ENCODE data around the gene TENT5C.

Gene TENT5C

DNA sequence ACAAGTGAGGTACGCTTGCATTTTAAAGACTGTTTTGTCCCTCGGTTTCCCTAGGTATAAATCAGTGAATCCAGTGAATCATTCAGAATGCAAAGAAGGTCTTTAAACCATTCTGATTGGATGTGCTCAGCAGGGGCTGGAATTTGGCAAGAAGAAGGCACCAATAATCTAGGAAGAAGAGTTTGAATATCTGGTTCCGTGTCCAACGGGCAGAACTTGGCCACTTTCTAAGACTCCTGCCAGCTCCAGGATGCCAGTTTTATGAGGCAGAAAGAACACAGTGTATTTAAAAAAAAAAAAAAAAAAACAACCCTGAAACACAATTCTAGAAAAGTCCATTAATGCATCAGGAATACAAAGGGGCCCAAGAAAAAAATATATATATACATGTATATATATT is 3.0 kb upstream of the TENT5C start:
- no peak for TF ChIP-seq CTCF (IDR thresholded peaks at IDR 0.05; ENCODE audit: extremely low read depth, insufficient read depth, missing control alignments)
- in situ Hi-C loops (cut with MboI; ENCODE audit: low pct_unique_long_range_greater_than_20kb, low sequenced_read_pairs, unreplicated experiment): no loop called here
- DNase-seq (ENCODE audit: low spot score): no peak

DNA sequence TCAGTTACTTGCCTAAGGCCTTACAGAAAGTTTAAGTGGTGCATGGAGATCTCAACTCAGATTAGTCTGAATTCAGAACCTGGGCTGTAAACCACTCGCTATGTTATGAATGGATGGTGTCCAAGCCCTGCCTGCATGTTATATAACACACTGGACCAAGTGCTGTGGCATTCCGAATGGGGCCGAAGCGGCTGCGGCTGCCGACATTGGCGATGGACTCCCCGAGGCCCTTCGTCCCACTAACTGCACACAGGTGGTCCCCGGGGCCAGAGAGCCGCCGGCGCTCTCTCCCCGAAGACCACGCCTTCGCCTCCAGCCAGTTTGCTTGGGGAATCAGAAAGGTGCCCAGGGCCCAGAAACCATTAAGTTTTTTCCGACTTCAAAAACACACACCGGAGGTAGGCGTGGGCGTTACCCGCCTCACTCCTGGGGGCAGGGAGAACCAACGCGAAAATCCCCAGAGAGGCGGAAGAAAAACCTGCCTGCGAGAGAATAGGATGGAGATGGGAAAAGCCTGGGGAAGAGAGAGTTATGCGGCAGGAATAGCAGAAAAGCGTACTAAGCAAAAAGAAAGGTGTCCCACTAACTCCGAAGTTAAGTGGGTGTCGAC is 579 bp upstream of the TENT5C start:
- TF ChIP-seq CTCF (IDR thresholded peaks at IDR 0.05; ENCODE audit: extremely low read depth, insufficient read depth, missing control alignments): no peak
- peak; percentile 43 for DNase-seq (ENCODE audit: low spot score)
- in situ Hi-C loops (cut with MboI; ENCODE audit: low pct_unique_long_range_greater_than_20kb, low sequenced_read_pairs, unreplicated experiment): no loop called here

- TF ChIP-seq CTCF (IDR thresholded peaks at IDR 0.05; ENCODE audit: extremely low read depth, insufficient read depth, missing control alignments): no peak
- DNase-seq (ENCODE audit: low spot score): no peak
- in situ Hi-C loops (cut with MboI; ENCODE audit: low pct_unique_long_range_greater_than_20kb, low sequenced_read_pairs, unreplicated experiment): no loop called here
Measured at GRCh38 chr1:117606649-117607430, 992 bp downstream of the TENT5C start.

GRCh38 chr1:117607471-117607870 is 1.6 kb downstream of the TENT5C start:
- in situ Hi-C loops (cut with MboI; ENCODE audit: low pct_unique_long_range_greater_than_20kb, low sequenced_read_pairs, unreplicated experiment): no loop called here
- no peak for TF ChIP-seq CTCF (IDR thresholded peaks at IDR 0.05; ENCODE audit: extremely low read depth, insufficient read depth, missing control alignments)
- no peak for DNase-seq (ENCODE audit: low spot score)

DNA sequence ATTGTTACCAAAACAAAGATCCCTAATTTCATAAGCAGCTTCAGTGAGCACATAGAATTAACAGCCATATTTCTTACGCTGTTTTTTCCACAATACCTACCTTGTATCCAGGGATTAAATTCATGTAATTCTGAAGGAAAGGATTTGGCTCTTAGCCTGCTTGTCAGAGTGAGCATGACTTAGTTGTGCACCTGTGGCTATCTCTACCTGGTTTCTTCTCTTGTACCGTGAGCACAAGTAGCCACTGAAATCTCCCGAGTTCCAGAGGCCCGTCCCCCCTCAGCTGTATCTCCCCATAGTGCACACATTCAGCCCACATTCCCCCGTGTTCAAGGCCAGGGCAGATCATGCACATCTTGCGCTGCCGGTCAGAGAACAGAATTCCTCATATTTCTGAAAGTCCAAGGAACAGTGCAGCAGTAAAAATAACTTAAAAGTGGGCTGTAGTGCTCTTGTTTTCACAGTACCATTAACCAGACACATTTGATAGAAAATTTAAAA is 2.3 kb downstream of the TENT5C start:
- in situ Hi-C loops (cut with MboI; ENCODE audit: low pct_unique_long_range_greater_than_20kb, low sequenced_read_pairs, unreplicated experiment): no loop called here
- no peak for TF ChIP-seq CTCF (IDR thresholded peaks at IDR 0.05; ENCODE audit: extremely low read depth, insufficient read depth, missing control alignments)
- DNase-seq (ENCODE audit: low spot score): no peak

DNA sequence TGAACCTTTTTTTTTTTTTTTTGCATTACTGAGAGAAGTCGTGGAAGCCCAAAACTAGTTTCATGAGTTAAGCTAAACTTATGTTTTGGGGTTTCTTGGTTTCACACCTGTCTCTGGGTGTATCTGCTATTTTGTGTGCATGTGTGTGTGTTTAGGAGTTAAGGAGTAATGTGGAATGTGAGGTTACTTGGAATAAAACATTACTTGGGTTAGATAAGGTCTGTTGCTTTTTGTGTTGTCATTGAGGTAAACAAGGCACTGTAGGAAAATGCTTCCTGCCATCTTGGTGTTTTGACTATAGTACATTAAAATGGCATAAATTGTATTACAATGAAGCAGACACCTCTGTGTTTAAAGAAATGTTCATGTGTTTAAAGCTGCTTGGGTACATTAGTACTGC is 2.9 kb downstream of the TENT5C start:
- DNase-seq (ENCODE audit: low spot score): no peak
- in situ Hi-C loops (cut with MboI; ENCODE audit: low pct_unique_long_range_greater_than_20kb, low sequenced_read_pairs, unreplicated experiment): no loop called here

More for the DNA sequence above, 2.9 kb downstream of the TENT5C start:
- TF ChIP-seq CTCF (IDR thresholded peaks at IDR 0.05; ENCODE audit: extremely low read depth, insufficient read depth, missing control alignments): no peak

Measured in GM13977 (cell line).